OCI-LY7 (cell line): ENCODE measurements around the gene GNB2.

Experiments
- EZH2phosphoT487 ChIP-seq: fragments of 200-600 bp; sonication (generic); IDR thresholded peaks from 2 replicates; pipeline ENCODE4 v1.6.1; 2018; ENCODE audit warnings: low read depth, borderline replicate concordance, mild to moderate bottlenecking, mixed run types, antibody characterized with exemption, low read length, moderate library complexity, mixed read lengths
- TF ChIP-seq, protein P1 (sequence below): fragments of 200-600 bp; sonication (generic); conservative IDR thresholded peaks from 2 replicates; pipeline ENCODE4 v1.5.1; 2014; ENCODE audit warnings: mild to moderate bottlenecking, antibody characterized with exemption, low read length, moderate library complexity, mixed read lengths

DNA sequence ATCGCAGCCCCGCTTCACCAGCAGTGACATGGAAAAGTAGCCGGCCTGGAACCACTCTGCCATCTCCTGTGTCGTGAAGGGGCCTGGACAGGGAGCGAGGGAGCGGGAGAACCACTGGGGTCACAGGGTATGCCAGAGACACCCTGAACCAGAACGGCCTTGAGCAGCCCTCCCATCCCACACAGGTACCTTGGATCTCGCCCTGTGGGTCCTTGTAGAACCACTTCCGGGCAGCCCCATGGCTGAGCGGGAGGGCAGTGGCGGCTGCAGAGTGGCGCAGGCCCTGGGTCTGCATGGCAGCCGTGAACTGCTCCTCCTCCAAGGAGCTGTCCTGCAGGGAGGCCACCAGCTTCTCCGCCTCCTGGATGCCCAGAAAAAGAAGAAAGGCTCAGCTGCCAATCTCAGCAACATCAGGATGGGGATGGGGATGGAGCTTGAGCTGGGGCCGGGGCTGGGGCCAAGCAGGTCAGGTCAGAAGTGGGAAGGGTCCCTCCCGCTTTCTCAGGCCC, 11.0 kb downstream of the GNB2 start:
- TF ChIP-seq, protein P1, sequence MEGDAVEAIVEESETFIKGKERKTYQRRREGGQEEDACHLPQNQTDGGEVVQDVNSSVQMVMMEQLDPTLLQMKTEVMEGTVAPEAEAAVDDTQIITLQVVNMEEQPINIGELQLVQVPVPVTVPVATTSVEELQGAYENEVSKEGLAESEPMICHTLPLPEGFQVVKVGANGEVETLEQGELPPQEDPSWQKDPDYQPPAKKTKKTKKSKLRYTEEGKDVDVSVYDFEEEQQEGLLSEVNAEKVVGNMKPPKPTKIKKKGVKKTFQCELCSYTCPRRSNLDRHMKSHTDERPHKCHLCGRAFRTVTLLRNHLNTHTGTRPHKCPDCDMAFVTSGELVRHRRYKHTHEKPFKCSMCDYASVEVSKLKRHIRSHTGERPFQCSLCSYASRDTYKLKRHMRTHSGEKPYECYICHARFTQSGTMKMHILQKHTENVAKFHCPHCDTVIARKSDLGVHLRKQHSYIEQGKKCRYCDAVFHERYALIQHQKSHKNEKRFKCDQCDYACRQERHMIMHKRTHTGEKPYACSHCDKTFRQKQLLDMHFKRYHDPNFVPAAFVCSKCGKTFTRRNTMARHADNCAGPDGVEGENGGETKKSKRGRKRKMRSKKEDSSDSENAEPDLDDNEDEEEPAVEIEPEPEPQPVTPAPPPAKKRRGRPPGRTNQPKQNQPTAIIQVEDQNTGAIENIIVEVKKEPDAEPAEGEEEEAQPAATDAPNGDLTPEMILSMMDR = no peak
- TF ChIP-seq EZH2phosphoT487 = no peak
